GM18907 (cell line): ENCODE results near the gene TRAF1.

Experiments
- ATAC-seq: cut with Tn5 transposase; IDR thresholded peaks from one replicate; pipeline ENCODE4 v1.9.1; 2021; ENCODE audit warnings: mild to moderate bottlenecking, moderate library complexity; ENCODE audit not compliant: unreplicated experiment

The TRAF1 gene

DNA sequence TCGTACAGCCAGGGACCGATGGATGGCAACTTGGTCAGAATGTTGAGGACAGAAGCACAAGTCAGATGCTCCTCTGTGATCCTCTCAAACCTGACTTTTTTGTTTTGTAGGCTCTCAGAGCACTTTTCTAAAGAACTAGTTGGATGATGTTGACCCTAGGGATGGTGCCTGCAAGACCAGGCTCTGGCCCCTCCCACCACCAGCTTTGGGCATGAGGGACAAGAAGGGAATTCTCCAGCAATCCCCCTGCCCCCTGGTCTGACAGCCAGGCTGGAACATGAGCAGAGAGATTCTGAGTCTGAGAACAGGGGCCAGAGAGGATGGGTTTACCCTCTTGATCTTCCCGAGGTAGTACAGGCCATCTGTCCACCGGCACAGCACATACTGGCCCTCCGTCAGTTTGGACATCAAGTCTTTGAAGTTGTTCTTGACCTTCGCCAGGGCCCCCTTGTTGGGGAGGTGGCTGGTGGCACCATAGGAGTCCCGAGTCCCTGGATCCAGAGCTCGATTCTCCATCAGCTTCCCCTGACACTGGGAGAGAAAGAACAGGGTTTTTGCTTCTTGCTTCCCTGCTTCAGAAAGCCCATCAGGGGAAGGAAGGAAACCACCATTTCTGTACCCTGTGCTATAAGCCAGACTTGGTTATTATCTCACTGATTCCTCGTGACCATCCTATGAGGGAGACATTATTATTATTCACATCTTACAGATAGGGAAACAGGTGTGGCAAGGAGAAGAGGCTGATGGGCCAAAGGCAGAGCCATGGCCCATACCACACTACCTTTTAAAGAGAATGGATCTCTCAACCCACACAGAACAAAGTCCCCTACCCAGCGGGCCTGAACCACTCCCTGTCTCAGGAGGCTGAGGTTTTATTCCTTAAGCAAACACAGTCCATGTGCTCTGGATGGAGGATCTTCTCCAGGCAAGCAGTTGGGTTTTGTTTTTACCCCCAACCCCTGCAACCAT, 52.1 kb downstream of the TRAF1 start:
- no peak for ATAC-seq

DNA sequence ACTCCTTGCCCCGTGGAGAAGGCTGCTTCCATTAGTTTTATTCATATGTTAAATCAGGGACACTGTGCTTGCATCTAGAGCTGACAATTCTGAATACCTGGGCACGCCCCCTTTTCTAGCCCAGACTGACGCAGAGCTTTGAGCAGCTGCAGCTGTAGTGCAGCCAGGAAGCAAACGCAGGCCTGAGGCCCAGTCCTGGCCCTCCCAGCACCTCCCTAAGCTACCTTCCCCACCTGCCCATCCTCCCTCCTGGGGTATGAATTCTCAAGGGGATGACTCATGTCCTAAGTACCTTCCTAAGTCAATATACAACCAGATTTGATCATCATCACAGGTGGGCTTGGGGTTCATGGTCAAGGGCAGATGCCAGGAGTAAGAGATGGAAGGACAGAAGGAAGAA, 53.1 kb downstream of the TRAF1 start:
- no peak for ATAC-seq

DNA sequence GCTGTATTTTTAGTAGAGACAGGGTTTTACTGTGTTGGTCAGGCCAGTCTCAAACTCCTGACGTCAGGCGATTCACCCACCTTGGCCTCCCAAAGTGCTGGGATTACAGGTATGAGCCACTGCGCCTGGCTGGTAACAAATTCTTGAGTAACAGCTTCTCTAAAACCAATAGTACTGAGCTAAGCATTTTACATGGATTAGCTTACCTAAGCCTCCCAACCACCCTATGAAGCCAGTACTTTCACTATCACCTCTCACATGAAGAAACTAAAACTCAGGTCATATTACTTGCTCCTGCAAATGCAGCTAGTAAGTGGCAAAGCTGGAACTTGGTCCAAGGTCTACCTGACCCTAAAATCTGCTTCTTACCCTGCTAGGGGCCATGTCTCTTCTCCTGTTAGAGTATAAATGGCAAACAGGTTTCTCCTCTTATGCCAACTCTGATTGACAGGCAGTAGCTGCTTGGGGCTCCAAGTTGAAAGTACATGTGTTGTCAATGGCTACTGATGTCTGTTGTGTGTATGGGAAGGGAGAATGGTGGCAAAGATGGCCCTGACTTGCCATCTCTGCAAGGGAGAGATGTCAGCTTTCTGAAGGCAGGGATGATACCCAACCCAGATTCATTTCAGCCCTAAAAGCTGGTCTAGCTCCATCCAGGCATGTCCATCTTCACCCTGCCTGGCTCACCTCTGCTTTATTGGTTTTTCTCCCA, 53.6 kb downstream of the TRAF1 start:
- ATAC-seq, result no peak

- no peak for ATAC-seq
These were observed 56.4 kb downstream of the TRAF1 start for GRCh38 chr9:120870206-120870605.

DNA sequence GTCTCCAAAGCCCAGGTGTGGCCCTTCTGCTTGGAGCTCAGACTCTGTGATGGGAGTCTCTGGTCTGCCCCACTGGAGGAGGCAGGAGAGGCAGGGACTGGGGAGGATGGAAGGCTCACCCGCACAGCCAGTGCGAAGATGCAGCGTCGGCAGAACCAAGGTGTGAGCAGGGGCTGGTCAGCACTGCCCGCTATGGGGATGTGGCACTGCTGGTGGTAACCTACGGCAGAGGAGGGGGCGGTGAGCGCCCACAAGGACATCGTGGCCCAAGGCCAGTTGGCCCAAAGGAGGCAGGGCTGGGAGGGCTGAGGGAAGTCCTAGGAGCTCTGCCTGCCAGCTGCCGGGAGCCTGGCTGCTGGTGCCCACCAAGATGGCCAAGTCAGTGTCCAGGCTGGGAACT, 56.9 kb downstream of the TRAF1 start:
- ATAC-seq, result no peak

DNA sequence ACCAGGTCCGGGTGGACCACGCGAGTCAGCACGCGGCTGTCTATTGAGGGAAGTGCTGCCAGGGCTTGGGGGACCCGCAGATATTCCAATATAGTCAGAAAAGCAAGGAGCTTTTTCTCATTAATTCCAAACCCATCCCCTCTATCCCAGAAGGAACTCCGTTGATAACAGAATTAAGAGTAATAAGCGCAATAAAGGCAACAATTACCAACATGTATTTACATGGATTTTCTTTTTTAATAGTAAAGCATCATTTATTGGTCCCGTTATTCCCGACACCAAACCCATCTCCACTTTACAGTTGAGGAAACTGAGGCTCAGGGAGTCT, 57.3 kb downstream of the TRAF1 start:
- no peak for ATAC-seq

DNA sequence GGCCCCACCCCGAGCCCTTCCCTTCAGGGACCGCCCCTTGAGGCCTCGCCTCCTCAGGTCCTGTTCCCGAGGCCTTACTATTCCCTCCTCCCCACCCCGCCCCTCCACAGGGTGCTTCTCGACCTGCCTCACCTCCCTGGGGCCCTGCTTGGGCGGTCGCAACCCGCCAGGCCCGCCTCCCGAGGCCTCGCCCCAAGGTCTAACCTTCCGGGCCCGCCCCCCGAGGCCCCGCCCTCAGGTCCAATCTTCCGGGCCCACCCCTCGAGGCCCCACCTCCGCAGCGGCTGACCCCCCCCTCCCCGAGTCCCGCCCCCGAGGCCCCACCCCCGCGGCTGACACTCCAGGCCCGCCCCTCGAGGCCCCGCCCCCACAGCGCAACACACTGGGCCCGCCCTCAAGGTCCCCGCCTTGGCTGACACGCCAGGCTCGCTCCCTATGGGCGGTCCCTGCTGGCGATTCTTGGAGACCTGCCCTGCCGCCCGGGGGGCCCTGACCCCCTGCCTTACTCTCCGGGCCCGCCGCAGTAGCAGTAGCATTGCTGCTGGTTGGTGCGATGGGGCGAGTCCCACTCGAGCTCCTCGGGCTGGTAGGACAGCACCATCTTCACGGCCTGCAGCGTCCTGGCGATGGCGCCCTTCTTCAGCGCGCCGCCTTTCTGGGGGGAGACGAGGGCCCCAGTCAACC, 57.8 kb downstream of the TRAF1 start:
- ATAC-seq, result peak; percentile 91

DNA sequence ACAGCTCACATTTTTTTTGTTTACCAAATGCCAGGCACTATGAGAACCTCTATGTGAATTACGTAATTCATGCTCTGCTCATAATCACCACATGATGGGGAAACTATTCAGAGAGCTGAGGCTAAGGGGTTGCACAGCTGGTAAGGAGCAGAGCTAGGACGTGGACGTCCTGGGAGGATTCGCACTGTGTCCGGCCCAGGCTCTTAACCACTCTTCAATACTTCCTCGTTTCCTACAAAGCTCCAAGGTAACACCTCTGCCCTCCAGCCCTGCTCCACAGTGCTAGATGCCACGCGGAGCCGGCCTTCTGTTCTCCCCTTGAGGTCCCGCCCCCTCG, 58.3 kb downstream of the TRAF1 start:
- ATAC-seq, result no peak

DNA sequence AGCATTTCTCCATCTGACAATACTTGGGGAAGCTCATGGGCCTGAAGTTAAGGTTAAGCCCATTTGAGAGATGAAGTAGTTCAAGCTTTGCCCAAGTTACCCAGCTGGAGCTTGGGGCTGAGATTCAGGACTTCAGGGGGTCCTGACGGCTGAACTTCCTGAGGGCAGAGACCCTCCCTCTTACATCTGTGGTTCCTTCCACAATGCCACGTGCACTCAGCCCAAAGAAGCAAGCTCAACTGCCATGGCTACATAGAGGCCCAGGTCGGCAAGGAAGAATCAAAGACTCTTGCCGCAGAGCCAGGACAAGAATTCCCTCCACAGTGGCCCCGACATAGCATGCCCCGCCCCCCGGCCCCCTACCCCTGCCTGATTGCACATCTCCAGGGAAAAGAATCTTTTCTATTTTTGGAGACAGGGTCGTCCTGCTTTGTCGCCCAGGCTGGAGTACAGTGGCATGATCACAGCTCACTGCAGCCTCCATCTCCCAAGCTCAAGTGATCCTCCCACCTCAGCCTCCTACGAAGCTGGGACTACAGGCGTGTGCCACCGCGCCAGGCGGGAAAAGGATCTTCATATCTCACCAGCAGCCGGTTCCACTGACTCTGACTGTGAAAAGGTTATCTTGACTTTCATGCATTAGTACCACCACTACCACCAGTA, 58.8 kb downstream of the TRAF1 start:
- no peak for ATAC-seq

- no peak for ATAC-seq
These were observed 59.9 kb downstream of the TRAF1 start for GRCh38 chr9:120866651-120867050.

- ATAC-seq, result no peak
These were observed 60.8 kb downstream of the TRAF1 start for GRCh38 chr9:120865809-120866208.

DNA sequence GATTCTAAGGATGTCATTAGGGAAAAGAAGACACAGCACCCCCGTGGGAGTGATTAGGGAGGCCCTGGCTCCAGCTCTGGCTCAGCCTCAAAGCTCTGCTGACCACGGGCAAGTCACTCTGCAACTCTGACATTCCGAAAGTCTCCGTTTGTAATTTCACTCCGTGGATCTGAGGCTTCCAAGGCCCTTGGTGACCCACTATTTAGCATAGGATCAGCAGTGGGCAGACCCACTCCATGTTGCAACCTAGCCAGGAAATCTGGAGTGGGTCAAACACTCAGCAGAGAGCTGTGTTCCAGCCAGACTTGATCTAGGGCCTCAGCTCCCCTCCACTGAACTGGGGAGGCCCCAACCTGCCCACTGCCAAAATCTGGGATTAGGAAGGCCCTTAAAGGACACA, 61.4 kb downstream of the TRAF1 start:
- no peak for ATAC-seq

GRCh38 chr9:120864719-120865118, 61.9 kb downstream of the TRAF1 start:
- no peak for ATAC-seq

DNA sequence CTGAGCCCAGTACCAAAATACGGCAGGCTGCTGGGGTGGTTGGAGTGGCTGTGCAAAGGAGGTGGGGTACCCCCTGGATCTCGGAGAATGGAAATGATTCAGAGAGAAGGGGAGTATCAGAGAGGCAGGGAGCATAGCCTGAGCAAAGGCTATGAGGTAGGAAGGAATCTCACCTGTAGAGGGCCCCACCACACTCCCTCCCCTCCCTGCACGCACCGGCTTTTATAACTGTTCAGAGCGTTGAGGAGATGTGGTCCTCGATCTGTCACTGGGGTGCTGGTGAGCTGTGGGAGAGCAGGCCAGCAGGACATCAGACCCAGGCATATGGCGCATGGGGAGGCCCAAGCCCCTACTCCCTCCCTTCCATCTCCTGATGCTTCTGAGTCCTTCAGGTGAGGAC, 62.8 kb downstream of the TRAF1 start:
- no peak for ATAC-seq

GRCh38 chr9:120862452-120862851, 64.1 kb downstream of the TRAF1 start:
- no peak for ATAC-seq

DNA sequence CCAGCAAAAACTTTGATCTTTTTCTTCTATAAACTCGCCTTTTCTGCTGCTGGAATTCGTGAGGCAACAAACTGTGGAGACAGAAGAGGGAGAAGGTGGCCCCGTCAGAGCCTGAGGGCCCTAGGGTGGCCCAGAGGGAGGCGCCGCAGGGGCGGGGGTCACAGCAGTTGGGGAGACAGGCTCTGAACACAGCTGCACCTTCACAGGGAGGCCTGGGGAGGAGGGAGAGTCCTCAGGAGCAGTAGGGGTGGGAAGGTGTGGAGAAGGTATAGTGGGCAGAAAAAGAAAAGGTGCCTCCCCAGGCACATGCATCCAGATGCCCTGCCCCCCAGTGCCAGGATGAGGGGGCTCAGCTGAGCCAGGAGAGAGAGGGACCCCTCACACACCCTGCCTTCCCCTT, 64.7 kb downstream of the TRAF1 start:
- ATAC-seq, result no peak

- ATAC-seq, result no peak
These were observed 66.5 kb downstream of the TRAF1 start for GRCh38 chr9:120860083-120860482.

- ATAC-seq, result no peak
These were observed 67.2 kb downstream of the TRAF1 start for GRCh38 chr9:120859361-120859760.

DNA sequence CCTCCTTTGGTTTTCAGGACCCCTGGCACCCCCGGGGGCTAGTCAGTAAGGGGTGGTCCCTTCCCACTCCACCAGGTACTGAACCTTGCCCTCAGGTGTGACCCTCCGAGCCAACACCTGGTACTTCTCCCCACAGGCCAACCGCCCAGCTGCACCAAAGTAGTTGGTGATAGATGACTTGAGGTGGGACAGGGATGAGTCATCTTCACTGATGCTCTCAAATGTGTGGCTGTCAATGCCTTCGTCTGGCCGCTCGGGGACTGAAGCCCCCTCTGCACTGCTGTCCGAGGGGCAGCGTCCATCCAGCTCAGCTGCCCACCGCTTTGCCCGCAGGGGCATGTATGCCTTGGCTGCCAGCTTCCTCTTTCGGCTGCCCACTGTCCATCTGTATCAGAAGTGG, 68.7 kb downstream of the TRAF1 start:
- no peak for ATAC-seq

DNA sequence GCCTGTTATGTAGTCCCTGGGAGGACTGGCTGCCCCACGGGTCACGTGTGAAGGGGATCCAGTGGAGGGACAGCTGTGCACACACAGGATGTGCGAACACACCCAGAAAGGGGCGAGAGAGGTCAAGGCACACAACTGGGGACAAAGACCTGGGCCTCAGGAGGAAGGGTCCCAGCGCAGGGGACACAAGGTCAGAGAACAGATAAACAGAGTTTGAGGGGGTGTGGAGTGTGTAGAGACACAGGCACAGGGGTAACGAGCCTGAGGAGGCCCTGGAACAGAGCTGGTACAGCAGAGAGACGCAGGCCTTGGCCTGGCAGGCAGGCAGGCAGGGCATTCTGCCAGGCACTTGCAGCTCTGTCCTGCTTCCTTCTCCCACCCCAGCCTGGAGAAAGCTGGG, 69.1 kb downstream of the TRAF1 start:
- no peak for ATAC-seq

GRCh38 chr9:120856700-120857099, 69.9 kb downstream of the TRAF1 start:
- no peak for ATAC-seq
